Activated CD8-positive, alpha-beta T cell treated with anti-CD3 and anti-CD28 coated beads for 36 hours (primary cell): ENCODE measurements around the gene CBFA2T3. TPM values are rescaled to one million over a fixed set of nuclear protein-coding genes. Genes with fewer than 3 reads are reported as not detected.

Experiments used
- ATAC-seq: fragments of 200-7000 bp; cut with Tn5 transposase; one replicate; pipeline ENCODE4 v1.10.0; 2021; ENCODE audit warnings: mild to moderate bottlenecking, moderate library complexity
- CTCF ChIA-PET: fragments of 350-600 bp; sonication (Branson Sonifier 250); formaldehyde crosslinking; loops from one replicate; lab custom pipeline; 2021; ENCODE audit warnings: antibody characterized with exemption; lab: Charles Lee
- POLR2A ChIA-PET: fragments of 350-600 bp; sonication (Branson Sonifier 250); formaldehyde crosslinking; loops from one replicate; lab custom pipeline; 2021; ENCODE audit warnings: antibody characterized with exemption; lab: Charles Lee
- DNase-seq: peaks from one replicate; pipeline ENCODE4 v3.0.0-alpha.2; 2020
- H3K27ac Mint-ChIP-seq: one replicate; pipeline ENCODE4 v1.8.0; 2021; ENCODE audit warnings: mild to moderate bottlenecking, mixed read lengths
- H3K27me3 Mint-ChIP-seq: one replicate; pipeline ENCODE4 v1.8.0; 2021; ENCODE audit warnings: mixed read lengths
- H3K36me3 Mint-ChIP-seq: one replicate; pipeline ENCODE4 v1.8.0; 2021; ENCODE audit warnings: low read depth, mixed read lengths
- H3K4me1 Mint-ChIP-seq: one replicate; pipeline ENCODE4 v1.8.0; 2021; ENCODE audit warnings: low read depth, mixed read lengths
- H3K4me3 Mint-ChIP-seq: one replicate; pipeline ENCODE4 v1.8.0; 2021; ENCODE audit warnings: mild to moderate bottlenecking, moderate library complexity, mixed read lengths
- H3K9me3 Mint-ChIP-seq: one replicate; pipeline ENCODE4 v1.8.0; 2021; ENCODE audit warnings: mixed read lengths
- intact Hi-C: fragments of 100-400 bp; cut with micrococcal nuclease; formaldehyde crosslinking; loops from one replicate; pipeline ENCODE4 v1.10.0; 2022
- total RNA-seq, 2 experiments: library from RNA; stranded (reverse); gene quantifications; one replicate each; pipeline ENCODE4 v1.2.3, GENCODE V29; 2021
- TF ChIP-seq, protein P1 (sequence below): fragments of 200-600 bp; IDR thresholded peaks from one replicate; pipeline ENCODE4 v1.8.0; 2022; ENCODE audit warnings: antibody characterized with exemption, mild to moderate bottlenecking

Gene CBFA2T3
- total RNA-seq, 2 experiments from 2014 or later, result 0.14 to 0.34 TPM

DNA sequence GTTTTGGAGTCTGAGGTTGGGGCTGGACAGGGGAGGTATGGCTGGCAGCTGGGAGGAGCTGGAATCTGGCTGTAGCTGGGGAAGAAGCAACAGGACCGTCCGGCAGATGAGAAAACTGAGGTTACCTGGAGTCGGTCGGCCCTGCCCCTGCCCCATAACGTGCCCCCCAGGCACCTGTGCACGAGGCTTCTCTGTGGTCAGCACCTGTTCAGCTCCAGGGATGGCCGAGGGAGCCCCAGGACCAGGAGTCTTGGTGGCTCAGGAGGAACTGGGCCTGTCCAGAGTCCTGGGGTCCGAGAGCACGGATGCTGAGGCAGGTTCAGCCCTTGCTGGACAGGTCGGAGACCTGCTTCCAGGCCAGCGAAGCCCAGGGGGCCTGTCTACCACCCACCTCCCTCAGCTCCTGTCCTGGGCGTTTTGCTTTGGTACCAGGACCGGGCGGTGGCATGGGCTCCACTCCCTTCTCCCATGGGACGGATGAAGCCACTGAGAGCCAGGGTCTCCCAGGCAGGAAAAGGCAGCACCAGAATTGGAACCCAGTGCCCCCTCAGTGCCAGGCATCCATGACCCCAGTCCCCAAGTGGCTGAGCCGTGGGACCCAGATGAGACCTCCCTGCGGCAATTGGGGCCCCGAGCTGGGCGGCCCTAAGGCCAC is 17.1 kb upstream of the CBFA2T3 start:
- peaks cover 4% of the 10 kb centered on the region for H3K27me3 Mint-ChIP-seq

DNA sequence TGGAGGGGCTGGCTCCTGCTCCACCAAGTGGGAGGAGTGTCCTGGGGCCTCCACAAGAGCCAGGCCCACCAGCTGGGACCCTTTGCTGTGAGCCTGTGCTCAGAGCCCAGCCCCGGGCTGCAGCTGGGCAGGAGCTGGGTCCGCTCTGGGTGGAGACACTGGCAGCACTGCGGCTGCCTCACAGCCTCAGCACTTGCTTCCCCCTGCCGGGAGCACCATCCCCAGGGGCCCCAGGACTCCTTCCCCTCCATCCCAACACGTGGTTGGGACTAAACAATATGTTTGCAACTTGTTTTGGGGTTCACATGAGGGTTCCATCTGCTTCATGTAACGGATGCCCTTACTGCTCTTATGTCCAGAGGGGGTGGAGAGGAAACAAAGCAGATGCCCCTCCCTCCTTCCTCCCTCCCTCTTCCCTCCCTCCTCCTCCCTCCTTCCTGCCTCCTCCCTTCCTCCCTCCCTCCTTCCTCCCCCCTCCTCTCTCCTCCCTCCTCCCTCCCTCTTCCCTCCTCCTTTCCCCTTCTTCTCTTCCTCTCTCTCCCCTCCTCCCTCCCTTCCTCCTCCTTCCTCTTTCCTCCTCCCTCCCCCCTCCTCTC is 16.3 kb upstream of the CBFA2T3 start:
- intact Hi-C loops, result no loop called here
- ChIA-PET POLR2A (interaction anchor here (1.6 kb wide), 1 partner anchor 11 kb away, joined by 4 read pairs; no protein-coding TSS in a partner anchor), CTCF (no interaction called here)
- H3K4me3 Mint-ChIP-seq, result no peak overlapping the region
- TF ChIP-seq, protein P1, sequence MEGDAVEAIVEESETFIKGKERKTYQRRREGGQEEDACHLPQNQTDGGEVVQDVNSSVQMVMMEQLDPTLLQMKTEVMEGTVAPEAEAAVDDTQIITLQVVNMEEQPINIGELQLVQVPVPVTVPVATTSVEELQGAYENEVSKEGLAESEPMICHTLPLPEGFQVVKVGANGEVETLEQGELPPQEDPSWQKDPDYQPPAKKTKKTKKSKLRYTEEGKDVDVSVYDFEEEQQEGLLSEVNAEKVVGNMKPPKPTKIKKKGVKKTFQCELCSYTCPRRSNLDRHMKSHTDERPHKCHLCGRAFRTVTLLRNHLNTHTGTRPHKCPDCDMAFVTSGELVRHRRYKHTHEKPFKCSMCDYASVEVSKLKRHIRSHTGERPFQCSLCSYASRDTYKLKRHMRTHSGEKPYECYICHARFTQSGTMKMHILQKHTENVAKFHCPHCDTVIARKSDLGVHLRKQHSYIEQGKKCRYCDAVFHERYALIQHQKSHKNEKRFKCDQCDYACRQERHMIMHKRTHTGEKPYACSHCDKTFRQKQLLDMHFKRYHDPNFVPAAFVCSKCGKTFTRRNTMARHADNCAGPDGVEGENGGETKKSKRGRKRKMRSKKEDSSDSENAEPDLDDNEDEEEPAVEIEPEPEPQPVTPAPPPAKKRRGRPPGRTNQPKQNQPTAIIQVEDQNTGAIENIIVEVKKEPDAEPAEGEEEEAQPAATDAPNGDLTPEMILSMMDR, result no peak
- H3K27me3 Mint-ChIP-seq, result peaks cover 2% of the 10 kb centered on the region
- H3K36me3 Mint-ChIP-seq, result no peaks in the 10 kb centered on the region
- no peak overlapping the region for H3K27ac Mint-ChIP-seq
- ATAC-seq, result peak; percentile 37
- no peak for DNase-seq
- H3K9me3 Mint-ChIP-seq, result peaks cover 7% of the 10 kb centered on the region
- no peaks in the 10 kb centered on the region for H3K4me1 Mint-ChIP-seq

More for the DNA sequence above, 17.1 kb upstream of the CBFA2T3 start:
- ChIA-PET CTCF (no interaction called here), POLR2A (interaction anchor here (1.6 kb wide), 1 partner anchor 11 kb away, joined by 4 read pairs; no protein-coding TSS in a partner anchor)
- intact Hi-C loops, result no loop called here
- no peak overlapping the region for H3K27ac Mint-ChIP-seq
- H3K4me3 Mint-ChIP-seq, result no peak overlapping the region
- ATAC-seq, result no peak
- peaks cover 9% of the 10 kb centered on the region for H3K9me3 Mint-ChIP-seq
- H3K4me1 Mint-ChIP-seq, result peaks cover 2% of the 10 kb centered on the region
- TF ChIP-seq, protein P1, result no peak
- DNase-seq, result no peak
- H3K36me3 Mint-ChIP-seq, result no peaks in the 10 kb centered on the region

DNA sequence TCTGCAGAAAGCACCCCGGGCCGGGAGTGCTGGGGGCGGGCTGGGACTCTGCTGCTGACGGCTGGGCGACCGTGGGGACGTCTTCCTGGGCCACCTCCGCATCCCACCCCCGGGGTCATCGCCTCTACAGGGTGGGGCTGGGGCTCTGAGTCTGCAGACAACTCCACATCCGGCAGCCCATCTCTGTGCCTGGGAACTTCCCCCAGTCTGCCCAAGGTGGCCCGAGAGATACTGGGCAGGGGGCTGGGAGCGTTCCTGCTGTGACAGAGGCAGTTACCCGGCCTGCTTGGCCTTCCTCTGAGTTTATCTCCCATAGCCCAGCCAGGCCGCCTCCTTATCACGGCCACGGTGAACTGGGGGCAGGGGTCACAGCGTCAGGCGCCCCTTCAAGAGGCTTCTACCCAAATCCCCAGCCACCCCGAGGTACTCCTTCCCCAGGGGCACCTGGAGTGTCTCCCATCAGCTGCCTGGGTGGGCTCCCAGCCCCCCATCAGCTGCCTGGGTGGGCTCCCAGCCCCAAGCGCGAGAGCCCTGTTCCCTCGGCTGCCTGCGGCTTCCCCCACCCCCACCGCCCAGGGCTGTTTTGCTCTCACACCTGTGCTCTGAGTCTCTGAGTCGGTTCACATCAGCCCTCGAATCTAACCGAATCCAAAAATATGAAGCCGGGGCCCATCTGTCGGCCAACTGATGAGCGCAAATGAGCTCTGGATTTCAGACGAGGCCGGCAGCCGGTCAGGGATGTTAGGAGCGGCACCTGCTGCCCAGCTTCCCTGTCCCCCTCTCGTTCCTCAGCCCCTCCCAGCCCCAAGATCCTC is 15.6 kb upstream of the CBFA2T3 start:
- TF ChIP-seq, protein P1, result no peak
- Mint-ChIP-seq H3K27ac (no peak overlapping the region), H3K36me3 (no peaks in the 10 kb centered on the region), H3K4me3 (no peak overlapping the region), H3K27me3 (peaks cover 2% of the 10 kb centered on the region), H3K4me1 (no peaks in the 10 kb centered on the region), H3K9me3 (peaks cover 4% of the 10 kb centered on the region)
- CTCF ChIA-PET, result no interaction called here
- DNase-seq (no peak), ATAC-seq (no peak)
- intact Hi-C loops, result no loop called here
- POLR2A ChIA-PET, result interaction anchor here (1.6 kb wide), 1 partner anchor 12 kb away, joined by 4 read pairs; no protein-coding TSS in a partner anchor

DNA sequence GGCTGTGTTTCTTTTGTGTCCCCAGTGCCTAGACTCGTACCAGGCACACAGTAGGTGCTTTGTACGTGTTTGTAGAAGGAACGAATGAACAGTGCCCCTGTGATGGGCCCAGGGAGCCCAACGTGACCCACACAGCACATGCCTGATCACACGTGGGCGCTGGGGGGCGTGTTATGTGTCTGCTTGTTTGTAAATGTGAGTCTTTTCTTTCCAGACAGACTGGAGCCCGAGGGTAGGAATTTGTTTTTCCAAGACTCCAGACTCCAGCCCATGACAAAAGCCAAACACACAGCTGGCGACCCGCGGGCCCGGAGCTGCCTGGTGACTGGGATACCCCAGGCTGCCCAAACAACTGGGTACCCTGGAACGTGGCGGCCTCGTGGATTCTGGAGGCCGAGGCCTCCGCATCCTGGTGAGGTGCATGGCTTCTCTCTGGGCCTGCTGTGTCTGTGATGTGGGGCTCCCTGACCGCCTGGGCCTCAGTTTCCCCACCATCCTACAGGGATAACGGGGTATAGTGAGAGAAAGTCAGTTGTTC is 14.9 kb upstream of the CBFA2T3 start:
- ChIA-PET POLR2A (no interaction called here), CTCF (no interaction called here)
- H3K27me3 Mint-ChIP-seq, result peaks cover 2% of the 10 kb centered on the region
- TF ChIP-seq, protein P1, result no peak
- DNase-seq (no peak), ATAC-seq (no peak)
- intact Hi-C loops, result no loop called here
- H3K36me3 Mint-ChIP-seq, result no peaks in the 10 kb centered on the region
- no peaks in the 10 kb centered on the region for H3K4me1 Mint-ChIP-seq
- no peak overlapping the region for H3K27ac Mint-ChIP-seq
- H3K9me3 Mint-ChIP-seq, result no peaks in the 10 kb centered on the region
- no peak overlapping the region for H3K4me3 Mint-ChIP-seq
